Gastroesophageal sphincter (tissue), 4 donors: Measurements from ENCODE around the gene ZMAT5. TPM values are rescaled to one million over a fixed set of nuclear protein-coding genes. Genes with fewer than 3 reads are reported as not detected.

Experiments
- ATAC-seq: fragments of 150-250 bp; one replicate; pipeline ENCODE4 v1.9.1; 2016; ENCODE audit warnings: mild to moderate bottlenecking, moderate library complexity
- H3K27ac ChIP-seq, 4 donors: fragments of 200-600 bp; sonication (generic) in 3 of 4; 1 replicate in 3 of 4; 2 replicates in 1 of 4; pipeline ENCODE4 v1.5.1; 2016 to 2019
- H3K27me3 ChIP-seq: fragments of 200-600 bp; sonication (generic); one replicate; pipeline ENCODE4 v1.5.1; 2019
- H3K36me3 ChIP-seq, 2 donors: fragments of 200-600 bp; sonication (generic); one replicate each; pipeline ENCODE4 v1.5.1; 2019; ENCODE audit warnings: control low read depth in 1 of 2
- H3K4me1 ChIP-seq, 3 donors: fragments of 200-600 bp; sonication (generic); 1 replicate in 2 of 3; 2 replicates in 1 of 3; pipeline ENCODE4 v1.5.1; 2016 to 2019; ENCODE audit warnings: control low read depth in 2 of 3
- H3K4me3 ChIP-seq, 2 donors: fragments of 200-600 bp; sonication (generic); one replicate each; pipeline ENCODE4 v1.5.1; 2019; ENCODE audit warnings: mild to moderate bottlenecking in 1 of 2, moderate library complexity in 1 of 2
- H3K9me3 ChIP-seq, 3 donors: fragments of 200-600 bp; sonication (generic); one replicate each; pipeline ENCODE4 v1.5.1; 2017 to 2019; ENCODE audit warnings: control low read depth in 2 of 3
- CTCF ChIP-seq, 4 experiments: fragments of 200-600 bp in 2 of 4; fragments of 450-650 bp in 2 of 4; sonication (generic) in 1 of 4; IDR thresholded peaks; one replicate each; pipeline ENCODE4 v1.5.1; 2017 to 2019; ENCODE audit warnings: antibody characterized with exemption in 4 of 4, mild to moderate bottlenecking in 2 of 4, moderate library complexity in 2 of 4
- EP300 ChIP-seq: sonication (generic); formaldehyde crosslinking; IDR thresholded peaks from one replicate; pipeline ENCODE4 v1.6.1; 2017; ENCODE audit warnings: antibody characterized with exemption, mild to moderate bottlenecking
- POLR2A ChIP-seq, 2 donors: fragments of 450-650 bp; IDR thresholded peaks; one replicate each; pipeline ENCODE4 v1.6.1; 2017; ENCODE audit warnings: antibody characterized with exemption in 2 of 2, mild to moderate bottlenecking in 2 of 2, moderate library complexity in 1 of 2
- POLR2AphosphoS5 ChIP-seq: sonication (generic); formaldehyde crosslinking; IDR thresholded peaks from one replicate; pipeline ENCODE4 v1.6.1; 2017; ENCODE audit warnings: antibody characterized with exemption
- WGBS, 2 donors: methylation state at CpG; one replicate each; pipeline ENCODE4 v1.1.5; 2018; ENCODE audit warnings: low coverage in 1 of 2; 5-methylcytosine and 5-hydroxymethylcytosine counted together
- total RNA-seq, 4 donors: library from RNA; depleted of rRNA; stranded (reverse); fragments of >200 nt; gene quantifications; one replicate each; pipeline ENCODE4 v1.1.0, GENCODE V29; 2016

Gene ZMAT5
- total RNA-seq, 4 donors from 2014 or later = 10.6 to 26.5 (median 17.1) TPM

DNA sequence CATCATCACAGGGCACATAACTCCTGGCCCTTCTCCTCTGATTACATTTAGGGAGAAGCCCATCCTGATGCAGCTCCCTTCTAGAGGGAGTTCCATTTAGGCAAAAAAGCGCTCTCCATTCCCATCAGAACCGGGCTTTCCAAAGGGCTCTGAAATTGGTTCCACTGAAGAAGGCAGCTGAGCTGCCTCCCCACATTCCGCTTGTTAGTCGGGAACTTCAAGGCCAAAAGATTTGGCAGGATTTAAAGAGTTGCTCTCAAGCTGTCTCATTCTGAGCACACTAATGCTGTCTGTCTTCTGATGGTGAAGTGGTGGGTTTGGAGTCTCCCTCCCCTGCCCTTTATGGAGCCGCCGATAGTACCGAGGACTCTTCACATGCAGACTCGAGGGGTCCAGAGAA is 73.6 kb downstream of the ZMAT5 start:
- Histone ChIP-seq H3K9me3 (no peaks in the 10 kb centered on the region), H3K4me1 (peaks cover 0 to 14% (median 0%) of the 10 kb centered on the region in 3 donors), H3K27me3 (no peaks in the 10 kb centered on the region), H3K36me3 (peaks cover 0 to 81% of the 10 kb centered on the region in 2 donors), H3K4me3 (no peak overlapping the region), H3K27ac (no peak overlapping the region)
- ATAC-seq = no peak
- TF ChIP-seq CTCF (IDR thresholded peaks at IDR 0.05) (no peak), POLR2A (IDR thresholded peaks at IDR 0.05) (no peak), POLR2AphosphoS5 (no peak), EP300 (no peak)
- 41 to 100% methylated on average over 2 to 3 of the region's 8 CpGs for WGBS, 2 donors

- no peak for ATAC-seq
- Histone ChIP-seq H3K9me3 (no peaks in the 10 kb centered on the region), H3K27ac (no peak overlapping the region), H3K36me3 (peaks cover 0 to 81% of the 10 kb centered on the region in 2 donors), H3K27me3 (no peaks in the 10 kb centered on the region), H3K4me3 (no peak overlapping the region), H3K4me1 (peaks cover 0 to 14% (median 0%) of the 10 kb centered on the region in 3 donors)
- WGBS, 2 donors = no CpG with 5 or more reads among the region's 4 CpGs
- no peak for TF ChIP-seq POLR2AphosphoS5
- TF ChIP-seq POLR2A (IDR thresholded peaks at IDR 0.05) = no peak
- TF ChIP-seq CTCF (IDR thresholded peaks at IDR 0.05) = no peak
- no peak for TF ChIP-seq EP300
Measured at GRCh38 chr22:29692327-29692640, 74.5 kb downstream of the ZMAT5 start.

DNA sequence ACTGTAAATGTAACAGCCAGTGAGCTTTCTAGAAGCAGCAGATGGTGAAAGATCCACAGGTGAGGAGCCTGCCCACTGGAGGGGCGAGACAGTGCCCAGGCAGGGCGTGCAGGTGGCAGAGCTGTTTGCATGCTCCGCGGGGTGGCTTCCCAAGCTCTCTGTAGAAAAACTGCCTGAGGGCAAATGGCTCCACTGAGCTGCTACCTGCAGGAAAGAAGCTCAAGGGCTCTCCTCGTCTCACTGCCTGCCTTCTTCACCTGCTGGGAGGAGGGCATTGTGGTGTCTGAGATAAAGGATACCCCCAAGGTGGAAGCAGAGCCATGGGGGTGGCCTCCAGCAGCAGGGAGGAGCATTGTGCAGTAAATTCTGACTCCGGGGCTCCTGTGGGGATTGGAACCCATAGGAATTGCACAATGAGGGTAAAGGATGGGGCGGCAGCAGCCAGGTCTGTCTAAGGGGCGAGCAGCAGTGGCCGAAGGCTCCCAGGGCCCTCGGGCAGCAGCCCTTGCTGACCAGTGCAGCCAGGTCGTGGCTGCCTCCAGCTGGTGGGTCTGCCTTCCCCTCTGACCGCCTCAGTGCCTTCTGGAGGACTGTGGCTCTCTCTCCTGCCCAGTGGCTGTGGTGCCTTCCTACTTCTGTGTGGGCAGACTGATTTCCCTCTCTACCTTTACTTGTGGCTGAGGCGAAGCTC is 75.0 kb downstream of the ZMAT5 start:
- peaks cover 0 to 81% of the 10 kb centered on the region in 2 donors for H3K36me3 ChIP-seq
- H3K9me3 ChIP-seq = no peaks in the 10 kb centered on the region
- no peak overlapping the region for H3K4me3 ChIP-seq
- no peak for ATAC-seq
- 93% methylated on average over 3 of the region's 13 CpGs; no CpG with 5 or more reads in 1 of the 2 donors for WGBS, 2 donors
- peaks cover 0 to 14% (median 0%) of the 10 kb centered on the region in 3 donors for H3K4me1 ChIP-seq
- no peak overlapping the region for H3K27ac ChIP-seq
- TF ChIP-seq CTCF (IDR thresholded peaks at IDR 0.05) (no peak), POLR2A (IDR thresholded peaks at IDR 0.05) (no peak), POLR2AphosphoS5 (no peak), EP300 (no peak)
- H3K27me3 ChIP-seq = no peaks in the 10 kb centered on the region

DNA sequence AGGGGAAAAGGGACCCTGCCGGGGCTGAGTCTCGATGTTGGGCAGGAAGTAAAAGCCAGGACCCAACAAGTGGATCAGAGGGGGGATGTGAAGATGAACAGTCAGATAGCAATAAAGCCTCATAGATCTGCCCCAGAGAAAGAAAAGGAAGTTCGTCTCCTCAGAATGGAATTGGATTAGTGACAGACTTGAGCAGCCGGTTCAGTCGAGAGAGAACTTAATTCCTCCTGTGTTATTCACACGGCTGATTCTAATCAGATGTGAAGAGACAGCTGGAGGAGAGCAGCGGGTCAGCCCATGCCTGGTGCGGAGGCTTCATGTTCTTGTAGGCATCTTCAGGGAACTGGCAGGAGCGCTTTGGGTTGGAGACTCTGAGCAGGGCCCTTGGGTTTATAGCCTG is 76.3 kb downstream of the ZMAT5 start:
- ATAC-seq = no peak
- H3K27ac ChIP-seq = peak overlapping the region in 1 of 4 donors; percentile 18
- TF ChIP-seq POLR2A (IDR thresholded peaks at IDR 0.05) (no peak), CTCF (IDR thresholded peaks at IDR 0.05) (no peak), POLR2AphosphoS5 (no peak), EP300 (no peak)
- no peak overlapping the region for H3K4me3 ChIP-seq
- H3K4me1 ChIP-seq = peaks cover 0 to 14% (median 0%) of the 10 kb centered on the region in 3 donors
- peaks cover 0 to 81% of the 10 kb centered on the region in 2 donors for H3K36me3 ChIP-seq
- no peaks in the 10 kb centered on the region for H3K9me3 ChIP-seq
- 65 to 78% methylated on average over 7 to 8 of the region's 9 CpGs for WGBS, 2 donors
- H3K27me3 ChIP-seq = no peaks in the 10 kb centered on the region

GRCh38 chr22:29689880-29690213 is 77.0 kb downstream of the ZMAT5 start:
- H3K4me1 ChIP-seq = peaks cover 0 to 14% (median 0%) of the 10 kb centered on the region in 3 donors
- 21 to 40% methylated on average over 2 of the region's 8 CpGs for WGBS, 2 donors
- peaks cover 0 to 81% of the 10 kb centered on the region in 2 donors for H3K36me3 ChIP-seq
- no peak overlapping the region for H3K27ac ChIP-seq
- TF ChIP-seq CTCF (IDR thresholded peaks at IDR 0.05) = peak in 3 of 4 experiments; percentile 44 to 69 (median 56)
- no peak for TF ChIP-seq POLR2A (IDR thresholded peaks at IDR 0.05)
- no peaks in the 10 kb centered on the region for H3K27me3 ChIP-seq
- ATAC-seq = peak; percentile 37
- H3K4me3 ChIP-seq = no peak overlapping the region
- no peaks in the 10 kb centered on the region for H3K9me3 ChIP-seq
